ENCODE data around the gene SLC34A2.

Gene SLC34A2

DNA sequence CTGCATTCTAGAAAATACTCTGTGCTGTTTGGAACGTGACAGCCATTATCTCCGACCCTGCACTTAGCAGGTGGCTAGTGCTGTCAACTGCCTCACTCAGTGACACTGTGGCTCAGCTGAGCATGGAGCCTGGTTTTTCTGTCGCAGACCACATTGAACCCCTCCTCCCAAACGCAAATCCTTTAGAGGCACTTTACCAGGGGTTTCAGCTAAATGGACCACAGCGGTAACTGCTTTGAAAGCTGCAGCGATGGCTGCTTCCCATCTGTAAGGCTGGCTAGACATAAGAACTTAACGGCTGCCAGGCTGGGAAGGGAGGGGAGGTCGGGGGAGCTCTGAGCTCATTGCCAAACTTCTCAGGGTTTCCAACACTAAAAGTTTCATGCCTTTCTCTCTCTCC is 8.1 kb downstream of the SLC34A2 start:
- DNase-seq, result no peak

DNA sequence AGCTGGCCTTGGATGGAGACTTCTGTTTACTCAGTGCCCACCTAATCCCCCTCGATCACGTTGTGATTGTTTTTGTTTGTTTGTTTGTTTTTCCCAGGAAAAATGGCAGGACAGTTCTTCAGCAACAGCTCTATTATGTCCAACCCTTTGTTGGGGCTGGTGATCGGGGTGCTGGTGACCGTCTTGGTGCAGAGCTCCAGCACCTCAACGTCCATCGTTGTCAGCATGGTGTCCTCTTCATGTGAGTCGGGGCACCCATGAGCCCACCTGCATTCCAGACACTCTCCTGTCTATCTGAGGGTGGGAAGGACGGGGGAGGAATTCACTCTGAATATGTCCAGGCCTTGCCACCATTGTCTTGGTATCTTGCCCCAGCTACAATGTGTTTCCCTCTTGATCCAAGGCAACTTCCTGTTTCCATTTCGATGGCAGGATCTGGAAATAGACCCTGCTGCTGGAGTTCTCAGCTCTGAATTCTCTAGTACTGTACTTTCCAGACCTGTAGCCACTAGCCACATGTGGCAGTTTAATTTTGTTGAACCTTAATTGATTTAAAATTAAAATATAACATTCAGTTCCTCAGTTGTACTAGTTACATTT is 10.5 kb downstream of the SLC34A2 start:
- DNase-seq, result no peak

DNA sequence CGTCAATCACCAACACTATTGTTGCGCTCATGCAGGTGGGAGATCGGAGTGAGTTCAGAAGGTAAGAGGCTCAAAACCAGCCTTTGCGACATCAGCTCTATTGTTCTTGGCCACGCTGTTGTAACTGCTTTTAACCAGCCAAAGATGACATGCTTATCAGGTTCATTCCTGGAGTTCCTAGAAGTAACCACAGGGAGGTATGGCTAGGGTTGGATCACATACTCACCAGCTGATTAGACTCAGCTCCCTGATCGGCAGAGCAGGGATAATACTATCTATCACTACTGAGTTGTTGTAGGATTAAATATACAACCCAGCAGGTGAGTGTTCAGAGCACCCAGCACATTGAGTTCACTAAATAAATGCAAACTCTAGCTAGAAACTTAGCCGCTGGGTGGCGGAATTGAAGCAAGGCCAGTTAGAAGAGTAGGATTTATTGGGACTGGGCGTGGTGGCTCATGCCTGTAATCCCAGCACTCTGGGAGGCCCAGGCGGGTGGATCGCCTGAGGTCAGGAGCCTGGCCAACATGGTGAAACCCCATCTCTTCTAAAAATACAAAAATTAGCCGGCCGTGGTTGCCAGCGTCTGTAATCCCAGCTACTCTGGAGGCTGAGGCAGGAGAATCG is 12.4 kb downstream of the SLC34A2 start:
- DNase-seq, result no peak

GRCh38 chr4:25670991-25671390 is 15.3 kb downstream of the SLC34A2 start:
- no peak for DNase-seq

- no peak for DNase-seq
Observed at GRCh38 chr4:25672756-25673155, 17.1 kb downstream of the SLC34A2 start.

DNA sequence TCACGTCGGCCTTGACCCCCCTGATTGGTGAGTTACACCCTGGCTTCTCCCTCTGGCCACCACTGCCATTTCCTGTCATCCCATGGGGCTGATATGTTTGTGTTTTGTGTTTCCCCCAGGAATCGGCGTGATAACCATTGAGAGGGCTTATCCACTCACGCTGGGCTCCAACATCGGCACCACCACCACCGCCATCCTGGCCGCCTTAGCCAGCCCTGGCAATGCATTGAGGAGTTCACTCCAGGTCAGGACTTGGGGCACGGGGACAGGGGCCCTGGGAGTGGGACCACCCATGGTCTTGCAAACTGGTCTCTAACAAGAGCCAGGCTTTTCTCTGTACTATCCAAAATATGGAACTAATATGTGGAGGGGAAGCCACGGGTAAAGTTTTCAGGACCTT is 18.7 kb downstream of the SLC34A2 start:
- no peak for DNase-seq

DNA sequence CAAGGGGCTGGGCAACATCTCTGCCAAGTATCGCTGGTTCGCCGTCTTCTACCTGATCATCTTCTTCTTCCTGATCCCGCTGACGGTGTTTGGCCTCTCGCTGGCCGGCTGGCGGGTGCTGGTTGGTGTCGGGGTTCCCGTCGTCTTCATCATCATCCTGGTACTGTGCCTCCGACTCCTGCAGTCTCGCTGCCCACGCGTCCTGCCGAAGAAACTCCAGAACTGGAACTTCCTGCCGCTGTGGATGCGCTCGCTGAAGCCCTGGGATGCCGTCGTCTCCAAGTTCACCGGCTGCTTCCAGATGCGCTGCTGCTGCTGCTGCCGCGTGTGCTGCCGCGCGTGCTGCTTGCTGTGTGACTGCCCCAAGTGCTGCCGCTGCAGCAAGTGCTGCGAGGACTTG is 20.6 kb downstream of the SLC34A2 start:
- no peak for DNase-seq

- DNase-seq, result no peak
Observed at GRCh38 chr4:25677157-25677556, 21.5 kb downstream of the SLC34A2 start.

DNA sequence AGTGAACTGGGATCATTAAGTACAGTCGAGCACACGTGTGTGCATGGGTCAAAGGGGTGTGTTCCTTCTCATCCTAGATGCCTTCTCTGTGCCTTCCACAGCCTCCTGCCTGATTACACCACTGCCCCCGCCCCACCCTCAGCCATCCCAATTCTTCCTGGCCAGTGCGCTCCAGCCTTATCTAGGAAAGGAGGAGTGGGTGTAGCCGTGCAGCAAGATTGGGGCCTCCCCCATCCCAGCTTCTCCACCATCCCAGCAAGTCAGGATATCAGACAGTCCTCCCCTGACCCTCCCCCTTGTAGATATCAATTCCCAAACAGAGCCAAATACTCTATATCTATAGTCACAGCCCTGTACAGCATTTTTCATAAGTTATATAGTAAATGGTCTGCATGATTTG is 22.3 kb downstream of the SLC34A2 start:
- DNase-seq, result no peak

GRCh38 chr4:25687773-25688172 is 32.1 kb downstream of the SLC34A2 start:
- no peak for DNase-seq

GRCh38 chr4:25694466-25694865 is 38.8 kb downstream of the SLC34A2 start:
- DNase-seq, result no peak

GRCh38 chr4:25696409-25696808 is 40.8 kb downstream of the SLC34A2 start:
- DNase-seq, result no peak

- DNase-seq, result no peak
Observed at GRCh38 chr4:25697516-25697915, 41.9 kb downstream of the SLC34A2 start.

- no peak for DNase-seq
Observed at GRCh38 chr4:25700661-25701060, 45.0 kb downstream of the SLC34A2 start.

GRCh38 chr4:25702848-25703247 is 47.2 kb downstream of the SLC34A2 start:
- no peak for DNase-seq

DNA sequence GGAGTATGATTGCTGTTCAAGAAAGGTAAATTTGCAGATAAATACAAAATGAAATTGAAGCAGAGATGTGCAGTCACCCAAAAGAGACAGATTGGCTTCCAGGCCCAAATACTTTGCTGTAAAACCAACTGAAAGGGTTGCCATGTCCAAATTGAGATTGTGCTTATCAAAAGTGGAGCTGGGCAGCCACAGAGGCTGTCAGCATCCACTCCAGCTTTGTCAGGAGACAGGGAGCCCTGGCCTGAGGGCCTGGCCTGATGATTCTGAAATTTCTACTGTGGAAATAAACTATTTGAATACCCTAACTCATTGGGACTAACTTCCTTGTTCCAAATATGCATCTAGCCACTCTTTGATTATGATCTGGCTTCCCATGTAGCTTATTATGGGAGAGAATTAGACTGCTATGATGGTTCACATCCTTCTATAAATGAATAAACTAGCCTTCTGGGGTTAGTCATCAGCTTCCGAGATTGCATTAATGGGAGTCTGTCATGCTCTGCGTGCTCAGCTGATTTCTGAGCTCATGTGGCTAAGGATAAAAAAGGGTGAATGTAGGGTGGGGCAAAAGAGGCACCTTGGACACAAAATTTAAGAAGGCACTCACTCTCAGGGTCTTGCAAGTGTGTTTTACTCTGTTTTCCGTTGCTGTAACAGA is 48.2 kb downstream of the SLC34A2 start:
- DNase-seq, result no peak

DNA sequence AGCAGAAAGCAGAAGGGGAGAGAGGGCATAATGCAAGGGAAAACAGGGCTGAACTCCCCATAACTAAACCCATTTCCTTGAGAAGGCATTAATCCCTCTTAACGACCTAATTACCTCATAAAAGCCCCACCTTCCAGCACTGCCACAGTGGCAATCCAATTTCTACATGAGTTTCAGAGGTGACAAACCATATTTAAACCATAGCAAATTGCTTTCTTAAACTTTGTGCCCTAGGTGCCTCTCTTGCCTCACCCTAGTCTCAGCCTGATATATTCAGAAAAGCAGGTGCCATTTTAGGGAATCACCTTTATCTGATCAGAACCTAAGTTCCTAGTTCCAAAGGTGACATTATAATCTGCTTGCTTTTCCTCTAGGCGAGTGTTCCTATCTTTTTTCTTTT is 48.9 kb downstream of the SLC34A2 start:
- DNase-seq, result no peak

DNA sequence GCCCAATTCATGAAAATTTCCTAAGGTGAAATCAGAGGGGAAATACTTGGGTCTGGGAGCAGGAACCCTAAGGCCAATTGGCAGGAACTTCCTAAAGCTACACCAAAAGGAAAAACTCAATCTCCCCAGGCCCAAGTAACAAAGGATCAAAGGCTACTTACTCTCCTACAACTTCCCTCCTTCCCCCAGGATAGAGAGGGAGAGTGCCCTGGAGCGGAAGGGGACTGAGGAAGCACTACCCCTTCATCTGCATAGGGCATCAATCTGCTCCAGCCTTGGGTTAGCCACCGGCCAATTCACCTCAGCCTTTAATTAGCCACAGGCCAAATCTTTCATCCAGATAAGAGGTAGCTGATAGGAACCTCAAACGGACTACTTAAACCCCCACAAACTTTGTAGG is 55.0 kb downstream of the SLC34A2 start:
- no peak for DNase-seq

- DNase-seq, result no peak
Observed at GRCh38 chr4:25712611-25713010, 57.0 kb downstream of the SLC34A2 start.

DNA sequence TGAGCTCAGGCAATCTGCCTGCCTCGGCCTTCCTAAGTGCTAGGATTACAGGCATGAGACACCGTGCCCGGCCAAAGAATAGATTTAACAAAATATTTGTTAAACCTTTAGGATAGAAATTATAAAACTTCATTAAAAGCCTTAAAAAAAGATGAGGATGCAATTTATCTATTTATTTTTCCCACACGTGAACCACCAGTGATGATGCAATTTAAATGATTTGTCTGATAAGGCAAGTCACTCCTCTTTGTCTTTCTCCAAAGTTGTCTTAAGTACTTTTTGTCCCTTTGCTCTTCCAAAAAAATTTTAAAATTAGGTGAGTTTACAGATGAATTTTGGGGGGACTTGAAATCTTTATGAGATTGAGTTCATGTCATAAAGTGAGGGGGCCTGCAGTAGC is 58.2 kb downstream of the SLC34A2 start:
- DNase-seq, result no peak

- no peak for DNase-seq
Observed at GRCh38 chr4:25722964-25723363, 67.3 kb downstream of the SLC34A2 start.

GRCh38 chr4:25723409-25723808 is 67.8 kb downstream of the SLC34A2 start:
- DNase-seq, result no peak

DNA sequence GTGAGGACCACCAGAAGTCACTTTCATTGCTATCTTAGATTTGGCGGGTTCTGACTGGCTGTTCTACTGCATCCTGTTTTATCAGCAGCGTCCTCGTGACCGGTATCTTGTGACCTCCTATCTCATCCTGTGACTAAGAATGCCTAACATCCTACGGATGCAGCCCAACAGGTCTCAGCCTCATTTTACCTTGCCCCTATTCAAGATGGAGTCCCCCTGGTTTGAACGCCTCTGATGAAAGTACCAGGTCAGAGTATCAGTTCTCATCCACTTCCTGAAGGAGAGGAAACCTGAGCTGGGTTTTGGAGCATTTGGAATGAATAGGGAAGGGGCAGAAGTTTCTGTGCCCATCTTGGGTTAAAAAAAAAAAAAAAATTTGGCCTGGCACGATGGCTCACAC is 70.2 kb downstream of the SLC34A2 start:
- DNase-seq, result no peak

DNA sequence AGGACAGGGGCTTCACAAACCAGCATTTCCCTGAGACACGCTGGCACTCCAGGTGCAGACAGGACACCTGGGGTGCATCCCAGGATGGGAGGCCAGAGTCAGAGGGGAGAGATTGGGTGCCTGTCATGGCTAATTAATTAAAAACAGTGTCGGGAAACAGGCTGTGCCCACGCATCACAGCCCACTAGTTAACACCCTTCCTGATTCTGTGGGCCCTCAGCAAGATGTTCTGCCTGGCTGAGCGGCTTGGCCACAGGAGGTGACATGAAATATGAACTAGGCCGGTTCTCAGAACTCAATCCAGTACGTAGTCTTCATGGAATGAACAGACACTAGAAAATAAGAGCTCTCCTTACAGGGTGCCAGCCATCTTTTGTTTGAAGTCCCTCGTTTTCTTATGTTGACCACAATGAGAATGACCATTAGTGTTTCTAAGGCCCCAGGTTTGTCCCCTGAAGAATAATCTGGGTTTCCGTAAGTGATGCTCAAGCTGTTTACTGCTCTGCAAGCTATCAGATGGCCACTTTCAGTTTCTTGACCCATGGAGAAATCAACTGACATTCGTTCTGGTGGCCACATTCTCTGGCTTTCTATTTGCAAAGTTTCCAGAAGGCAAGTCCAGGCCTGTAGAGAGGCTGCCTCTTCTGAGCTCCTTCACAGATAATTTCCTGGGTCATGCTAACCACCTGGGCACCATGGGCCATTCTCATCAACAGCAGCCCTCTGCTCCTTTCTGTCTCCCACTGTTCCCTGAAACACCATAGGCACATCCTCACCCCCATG is 72.3 kb downstream of the SLC34A2 start:
- DNase-seq, result no peak

Measured in activated CD4-positive, alpha-beta T cell treated with anti-CD3 and anti-CD28 coated beads for 4 hours (primary cell).